SU-DHL-6 (cell line): Measurements from ENCODE around the gene EZR.

ENCODE experiments used
- H2AFZ ChIP-seq: fragments of 200-600 bp; sonication (generic); 2 replicates; pipeline ENCODE4 v1.6.1; 2014; ENCODE audit warnings: low read depth, mild to moderate bottlenecking, moderate library complexity, mixed read lengths, antibody characterized with exemption, low read length; ENCODE audit not compliant: severe bottlenecking
- H3F3A ChIP-seq: fragments of 200-600 bp; shearing (Covaris generic); 2 replicates; pipeline ENCODE4 v1.6.0; 2016; ENCODE audit warnings: antibody characterized with exemption, mild to moderate bottlenecking; ENCODE audit not compliant: insufficient read depth
- H3K27ac ChIP-seq: fragments of 200-600 bp; sonication (generic); 2 replicates; pipeline ENCODE4 v1.5.1; 2016; ENCODE audit warnings: low read depth, mild to moderate bottlenecking, low read length, moderate library complexity, mixed read lengths
- H3K27me3 ChIP-seq: fragments of 200-600 bp; sonication (generic), shearing (Covaris generic); 2 replicates; pipeline ENCODE4 v1.6.0; 2014; ENCODE audit warnings: mild to moderate bottlenecking, low read length
- H3K36me3 ChIP-seq: fragments of 200-600 bp; sonication (generic); 2 replicates; pipeline ENCODE4 v1.6.1; 2014; ENCODE audit warnings: mild to moderate bottlenecking, low read length, mixed read lengths
- H3K4me2 ChIP-seq: fragments of 300-600, 200-600 bp; shearing (Covaris generic), sonication (generic); 2 replicates; pipeline ENCODE4 v1.6.0; 2014; ENCODE audit warnings: low read length, low read depth, mild to moderate bottlenecking; ENCODE audit not compliant: poor library complexity, severe bottlenecking
- H3K4me3 ChIP-seq: fragments of 200-600 bp; sonication (generic); 2 replicates; pipeline ENCODE4 v1.5.1; 2014; ENCODE audit warnings: antibody characterized with exemption, low read length, mild to moderate bottlenecking, mixed read lengths; ENCODE audit not compliant: insufficient read depth, poor library complexity, severe bottlenecking
- H3K79me2 ChIP-seq: fragments of 200-600 bp; sonication (generic); 2 replicates; pipeline ENCODE4 v1.6.1; 2014; ENCODE audit warnings: mild to moderate bottlenecking, low read length, moderate library complexity; ENCODE audit not compliant: insufficient read depth
- H3K9ac ChIP-seq: fragments of 200-600 bp; sonication (generic); 2 replicates; pipeline ENCODE4 v1.7.0; 2014; ENCODE audit warnings: mild to moderate bottlenecking, low read length
- H3K9me2 ChIP-seq: fragments of 200-600 bp; sonication (generic); replicated peaks from 2 replicates; pipeline ENCODE4 v1.6.1; 2014; ENCODE audit warnings: low read length; ENCODE audit not compliant: insufficient read depth
- H3K9me3 ChIP-seq: fragments of 200-600 bp; sonication (generic); 2 replicates; pipeline ENCODE4 v1.6.1; 2014; ENCODE audit warnings: low read length, mixed read lengths; ENCODE audit not compliant: insufficient read depth
- H4K20me1 ChIP-seq: fragments of 200-600 bp; sonication (generic); 2 replicates; pipeline ENCODE4 v1.6.1; 2014; ENCODE audit warnings: low read depth, mild to moderate bottlenecking, antibody characterized with exemption, low read length, moderate library complexity, mixed read lengths
- EZH2phosphoT487 ChIP-seq: fragments of 200-600 bp; sonication (generic), shearing (Covaris generic); conservative IDR thresholded peaks from 2 replicates; pipeline ENCODE4 v1.6.1; 2018; ENCODE audit warnings: mild to moderate bottlenecking, antibody characterized with exemption, low read length, moderate library complexity, mixed read lengths
- TF ChIP-seq, protein P1 (sequence below): fragments of 200-600 bp; sonication (generic); IDR thresholded peaks from one replicate; pipeline ENCODE4 v1.5.1; 2017; ENCODE audit warnings: antibody characterized with exemption, mild to moderate bottlenecking, low read length, moderate library complexity; ENCODE audit not compliant: insufficient read depth, poor library complexity, severe bottlenecking

Gene EZR

DNA sequence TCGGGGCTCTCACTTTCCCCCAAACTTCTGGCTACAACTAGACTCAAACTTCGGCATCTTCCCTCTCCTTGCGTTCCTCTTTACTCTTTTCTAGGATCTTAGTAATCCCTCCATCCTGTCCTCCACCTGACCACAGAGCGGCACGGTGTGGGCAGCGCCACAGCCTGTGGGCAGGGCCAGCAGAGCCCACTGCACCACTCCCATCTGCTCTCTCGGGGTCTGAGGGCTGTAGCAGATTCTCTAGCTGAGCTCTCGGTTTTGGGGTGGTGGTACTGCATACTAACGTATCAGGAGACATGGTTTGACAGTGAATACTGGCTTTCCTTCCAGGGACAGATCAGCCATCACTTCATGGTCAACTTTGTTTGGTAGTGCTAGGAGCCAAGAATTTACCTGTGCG, 57.4 kb downstream of the EZR start:
- H3K79me2 ChIP-seq = no peaks in the 10 kb centered on the region
- peaks cover 5% of the 10 kb centered on the region; the same call in 1 of the 2 replicates for H4K20me1 ChIP-seq
- H3K27ac ChIP-seq = no peak overlapping the region
- peaks cover 41% of the 10 kb centered on the region for H3F3A ChIP-seq
- H3K9me2 ChIP-seq = no peaks in the 10 kb centered on the region
- no peaks in the 10 kb centered on the region for H3K9me3 ChIP-seq
- H3K4me2 ChIP-seq = no peak overlapping the region
- TF ChIP-seq, protein P1, sequence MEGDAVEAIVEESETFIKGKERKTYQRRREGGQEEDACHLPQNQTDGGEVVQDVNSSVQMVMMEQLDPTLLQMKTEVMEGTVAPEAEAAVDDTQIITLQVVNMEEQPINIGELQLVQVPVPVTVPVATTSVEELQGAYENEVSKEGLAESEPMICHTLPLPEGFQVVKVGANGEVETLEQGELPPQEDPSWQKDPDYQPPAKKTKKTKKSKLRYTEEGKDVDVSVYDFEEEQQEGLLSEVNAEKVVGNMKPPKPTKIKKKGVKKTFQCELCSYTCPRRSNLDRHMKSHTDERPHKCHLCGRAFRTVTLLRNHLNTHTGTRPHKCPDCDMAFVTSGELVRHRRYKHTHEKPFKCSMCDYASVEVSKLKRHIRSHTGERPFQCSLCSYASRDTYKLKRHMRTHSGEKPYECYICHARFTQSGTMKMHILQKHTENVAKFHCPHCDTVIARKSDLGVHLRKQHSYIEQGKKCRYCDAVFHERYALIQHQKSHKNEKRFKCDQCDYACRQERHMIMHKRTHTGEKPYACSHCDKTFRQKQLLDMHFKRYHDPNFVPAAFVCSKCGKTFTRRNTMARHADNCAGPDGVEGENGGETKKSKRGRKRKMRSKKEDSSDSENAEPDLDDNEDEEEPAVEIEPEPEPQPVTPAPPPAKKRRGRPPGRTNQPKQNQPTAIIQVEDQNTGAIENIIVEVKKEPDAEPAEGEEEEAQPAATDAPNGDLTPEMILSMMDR = no peak
- TF ChIP-seq EZH2phosphoT487 = no peak
- H3K27me3 ChIP-seq = no peaks in the 10 kb centered on the region
- H3K9ac ChIP-seq = no peak overlapping the region
- peaks cover 17% of the 10 kb centered on the region for H3K36me3 ChIP-seq
- H3K4me3 ChIP-seq = no peak overlapping the region
- H2AFZ ChIP-seq = no peak overlapping the region

DNA sequence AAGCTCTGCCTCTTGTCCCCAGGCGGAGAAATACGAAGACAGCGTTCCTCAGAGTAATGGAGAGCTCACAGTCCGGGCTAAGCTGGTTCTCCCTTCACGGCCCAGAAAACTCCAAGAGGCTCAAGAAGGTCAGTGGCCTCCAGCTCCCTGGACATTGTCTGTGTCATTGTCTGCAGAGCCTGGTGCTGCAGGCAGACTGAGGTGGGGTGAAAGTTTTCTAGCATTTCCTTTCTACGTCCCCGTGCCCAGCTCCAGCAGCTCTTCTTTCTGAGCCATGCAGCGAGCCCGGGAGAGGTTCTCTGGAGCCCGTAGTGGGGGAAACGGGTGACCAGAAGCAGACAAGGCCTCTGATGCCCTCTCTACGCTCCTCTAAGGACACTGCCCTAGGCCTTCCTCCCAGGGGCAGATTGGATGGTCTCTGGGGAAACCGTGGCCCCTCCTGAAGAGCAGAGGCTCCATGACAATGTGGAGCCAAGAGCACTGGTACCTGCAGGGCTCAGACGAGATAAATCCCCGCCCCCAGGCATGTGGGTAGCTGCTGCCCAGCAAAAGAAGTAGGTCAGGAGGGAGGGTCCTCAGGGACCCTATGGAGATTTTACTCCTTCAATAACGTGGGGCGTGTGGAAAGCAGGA, 58.4 kb downstream of the EZR start:
- no peak overlapping the region for H2AFZ ChIP-seq
- no peak overlapping the region for H3K9ac ChIP-seq
- peaks cover 7% of the 10 kb centered on the region for H3K36me3 ChIP-seq
- H3K27me3 ChIP-seq = no peaks in the 10 kb centered on the region
- TF ChIP-seq, protein P1 = no peak
- H4K20me1 ChIP-seq = no peaks in the 10 kb centered on the region
- H3K79me2 ChIP-seq = no peaks in the 10 kb centered on the region
- no peak overlapping the region for H3K4me3 ChIP-seq
- H3K9me3 ChIP-seq = no peaks in the 10 kb centered on the region
- H3K4me2 ChIP-seq = no peak overlapping the region
- H3K27ac ChIP-seq = no peak overlapping the region
- H3K9me2 ChIP-seq = no peaks in the 10 kb centered on the region
- peaks cover 31% of the 10 kb centered on the region for H3F3A ChIP-seq

DNA sequence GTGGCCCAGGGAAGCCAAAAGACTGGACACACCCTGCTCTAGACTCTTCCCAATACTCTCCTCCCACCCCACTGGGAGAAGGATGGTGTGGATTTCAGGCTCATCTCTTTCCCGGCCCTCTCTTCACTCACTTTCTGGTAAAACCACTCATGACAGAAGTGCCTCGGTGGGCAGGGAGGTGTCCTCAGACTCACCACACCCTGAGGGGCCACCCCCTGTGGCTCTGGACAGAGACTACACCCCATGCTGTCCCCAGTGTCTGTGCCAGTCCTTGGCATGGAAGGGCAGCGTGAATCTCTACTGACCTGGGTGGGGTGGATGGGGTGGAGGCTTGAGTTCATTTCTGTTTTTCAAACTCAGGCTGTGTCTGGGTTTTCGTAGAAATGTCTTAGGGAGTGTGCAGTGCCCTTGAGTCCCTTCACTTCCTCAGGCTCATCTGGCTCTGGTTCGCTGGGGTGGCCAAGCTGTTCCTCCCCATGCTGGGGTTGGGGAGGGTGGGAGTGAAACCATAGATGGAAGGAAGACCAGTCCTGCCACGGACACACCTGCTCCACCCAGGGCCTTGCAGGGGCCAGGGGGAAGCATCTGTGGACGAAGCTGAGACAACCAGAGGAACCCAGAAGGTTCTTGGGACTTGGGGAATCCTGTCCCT, 59.1 kb downstream of the EZR start:
- Histone ChIP-seq H3K9me3 (no peaks in the 10 kb centered on the region), H3K27ac (no peak overlapping the region), H3K9ac (no peak overlapping the region), H3K36me3 (peaks cover 3% of the 10 kb centered on the region; the same call in 1 of the 2 replicates), H3K79me2 (no peaks in the 10 kb centered on the region), H4K20me1 (no peaks in the 10 kb centered on the region), H3F3A (peaks cover 27% of the 10 kb centered on the region), H3K4me2 (no peak overlapping the region), H3K4me3 (no peak overlapping the region), H3K27me3 (no peaks in the 10 kb centered on the region), H3K9me2 (no peaks in the 10 kb centered on the region), H2AFZ (no peak overlapping the region)
- TF ChIP-seq, protein P1 = no peak
- TF ChIP-seq EZH2phosphoT487 = no peak
